Fibroblast of the aortic adventitia (primary cell): ENCODE results near the gene MKX. TPM values are rescaled to one million over a fixed set of nuclear protein-coding genes. Genes with fewer than 3 reads are reported as not detected.

ENCODE experiments used
- DNase-seq: peaks from one replicate; pipeline ENCODE4 v3.0.0-alpha.2; 2010; ENCODE audit warnings: low read depth
- H3K4me3 ChIP-seq: 2 replicates; pipeline ENCODE4 v1.5.1; 2011; ENCODE audit warnings: low read depth, mild to moderate bottlenecking, control low read depth, low read length, moderate library complexity
- CTCF ChIP-seq: IDR thresholded peaks from 2 replicates; pipeline ENCODE4 v1.5.1; 2011; ENCODE audit warnings: mild to moderate bottlenecking, low read length, control low read depth, inconsistent platforms; ENCODE audit not compliant: insufficient read depth
- total RNA-seq: library from RNA; depleted of rRNA; stranded (reverse); fragments of >200 nt; gene quantifications from 2 replicates; pipeline ENCODE4 v1.2.3, GENCODE V29; 2012; ENCODE audit warnings: low replicate concordance

Gene MKX
- total RNA-seq, 1 donor, result 0.27 TPM

- H3K4me3 ChIP-seq, result no peak overlapping the region
- no peak for DNase-seq
Observed at GRCh38 chr10:27696466-27696865, 49.2 kb downstream of the MKX start.

GRCh38 chr10:27695706-27696105, 49.9 kb downstream of the MKX start:
- H3K4me3 ChIP-seq, result no peak overlapping the region
- no peak for DNase-seq
- no peak for TF ChIP-seq CTCF

More at GRCh38 chr10:27696466-27696865, 49.2 kb downstream of the MKX start:
- no peak for TF ChIP-seq CTCF

GRCh38 chr10:27695088-27695487, 50.5 kb downstream of the MKX start:
- no peak for TF ChIP-seq CTCF
- no peak for DNase-seq
- no peak overlapping the region for H3K4me3 ChIP-seq

- DNase-seq, result no peak
- no peak overlapping the region for H3K4me3 ChIP-seq
- no peak for TF ChIP-seq CTCF
Observed at GRCh38 chr10:27692663-27693062, 53.0 kb downstream of the MKX start.

GRCh38 chr10:27688991-27689390, 56.6 kb downstream of the MKX start:
- no peak for DNase-seq
- TF ChIP-seq CTCF, result no peak
- no peak overlapping the region for H3K4me3 ChIP-seq

GRCh38 chr10:27688276-27688675, 57.3 kb downstream of the MKX start:
- no peak for TF ChIP-seq CTCF
- no peak overlapping the region for H3K4me3 ChIP-seq
- DNase-seq, result no peak

GRCh38 chr10:27687743-27688142, 57.9 kb downstream of the MKX start:
- TF ChIP-seq CTCF, result no peak

More at GRCh38 chr10:27687743-27688142, 57.9 kb downstream of the MKX start:
- H3K4me3 ChIP-seq, result no peak overlapping the region
- DNase-seq, result no peak
